Right lobe of liver (tissue), 4 donors: ENCODE data around the gene ARMC9.

Experiments used
- CTCF ChIP-seq, 4 donors: fragments of 200-600 bp in 3 of 4; fragments of 450-650 bp in 1 of 4; IDR thresholded peaks; one replicate each; pipeline versions ENCODE4 v1.5.1 to v1.8.0; 2016 to 2022; ENCODE audit warnings: antibody characterized with exemption in 4 of 4, mild to moderate bottlenecking in 2 of 4
- POLR2A ChIP-seq: fragments of 450-650 bp; IDR thresholded peaks from one replicate; pipeline ENCODE4 v1.6.1; 2017; ENCODE audit warnings: antibody characterized with exemption, mild to moderate bottlenecking
- donor health status: DM: no; HTN: no; CAD: no.
- donor health status: DM: no; HTN: no; CAD: no.
- donor health status: DM: no; HTN: yes; CAD: no.

GRCh38 chr2:231332872-231333500 lies 134.6 kb downstream of the ARMC9 start:
- no peak for TF ChIP-seq CTCF (IDR thresholded peaks at IDR 0.05)
- no peak for TF ChIP-seq POLR2A
